Fibroblast of skin of right quadriceps (primary cell): ENCODE measurements around the gene GAK.

Experiments used
- DNase-seq: peaks from one replicate; pipeline ENCODE4 v3.0.0-alpha.2; 2013

Gene GAK

DNA sequence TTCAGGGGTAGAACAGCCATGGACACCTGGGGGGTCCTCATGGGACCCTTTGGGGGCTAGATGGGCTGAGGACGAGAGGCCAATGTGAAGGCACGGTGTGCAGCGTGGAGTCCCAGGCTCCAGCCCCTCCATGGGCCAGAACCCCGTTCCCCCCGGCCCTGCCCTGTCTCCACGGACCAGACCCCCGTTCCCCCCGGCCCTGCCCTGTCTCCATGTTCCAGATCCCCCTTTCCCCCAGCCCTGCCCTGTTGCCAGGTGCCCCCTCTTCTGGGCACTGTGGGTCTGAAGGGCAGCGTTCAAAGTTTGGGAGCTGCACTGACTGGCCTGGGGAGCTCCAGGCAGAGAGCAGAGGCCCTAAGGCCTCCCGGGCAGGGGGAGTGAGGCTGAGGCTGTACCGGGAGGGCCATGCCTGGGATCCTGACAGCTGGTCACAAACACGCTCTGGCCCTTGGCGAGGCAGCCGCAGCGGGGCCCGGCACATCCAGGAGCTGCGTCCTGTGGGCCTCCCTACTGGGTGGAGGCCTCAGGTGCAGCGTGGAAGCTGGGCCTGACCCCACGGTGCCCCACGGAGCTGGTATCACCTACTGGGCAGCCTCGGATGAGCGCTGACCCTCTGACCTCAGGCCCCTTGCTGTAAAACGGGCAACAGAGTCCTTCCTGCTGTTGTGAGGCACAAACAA, 32.4 kb upstream of the GAK start:
- DNase-seq = no peak

DNA sequence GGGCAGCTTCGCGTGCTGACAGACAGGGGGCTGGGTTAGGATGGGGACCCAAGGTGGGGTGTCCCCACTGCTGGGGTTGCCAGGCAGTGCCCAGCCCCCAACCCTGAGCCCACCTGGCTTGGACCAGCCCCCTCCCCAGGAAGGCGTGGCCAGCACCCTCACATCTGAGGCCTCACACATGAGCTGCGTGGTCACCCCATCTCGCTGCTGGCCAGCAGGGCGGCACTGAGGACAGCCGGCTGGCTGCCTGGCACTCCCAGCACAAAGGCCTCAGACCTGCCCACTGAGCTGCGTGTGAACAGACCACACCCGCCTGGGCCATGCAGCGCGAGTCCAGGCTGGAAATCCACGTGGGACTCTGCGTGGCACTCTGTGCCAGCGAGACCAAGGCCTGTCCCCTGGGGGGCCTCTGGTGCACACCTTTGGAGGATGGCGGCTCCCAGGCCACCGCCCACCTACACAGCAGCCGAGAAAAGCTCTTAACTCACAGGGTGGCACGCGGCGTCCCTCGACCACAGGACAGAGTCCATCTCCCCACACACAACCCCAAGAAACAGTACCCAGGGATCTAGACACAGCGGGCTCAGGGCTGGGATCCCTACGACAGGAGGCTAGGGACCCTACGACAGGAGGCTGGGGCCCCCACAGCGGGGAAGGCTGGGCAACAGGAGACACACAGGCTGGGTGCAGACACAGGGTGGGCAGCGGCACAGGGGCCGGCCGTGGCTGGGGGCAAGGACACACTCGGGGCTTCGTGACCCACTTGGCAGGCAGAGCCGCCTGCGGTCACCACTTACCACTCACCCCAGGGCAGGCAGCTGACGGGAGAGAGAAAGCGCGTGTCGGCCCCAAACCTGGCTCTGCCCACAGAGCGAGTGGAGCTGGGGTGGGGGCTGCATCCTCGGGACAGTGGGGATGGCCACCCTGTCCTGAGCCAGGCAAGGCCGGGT, 31.4 kb upstream of the GAK start:
- no peak for DNase-seq

- no peak for DNase-seq
Observed at GRCh38 chr4:962231-963208, 30.4 kb upstream of the GAK start.

GRCh38 chr4:961351-962230, 29.5 kb upstream of the GAK start:
- DNase-seq = no peak

DNA sequence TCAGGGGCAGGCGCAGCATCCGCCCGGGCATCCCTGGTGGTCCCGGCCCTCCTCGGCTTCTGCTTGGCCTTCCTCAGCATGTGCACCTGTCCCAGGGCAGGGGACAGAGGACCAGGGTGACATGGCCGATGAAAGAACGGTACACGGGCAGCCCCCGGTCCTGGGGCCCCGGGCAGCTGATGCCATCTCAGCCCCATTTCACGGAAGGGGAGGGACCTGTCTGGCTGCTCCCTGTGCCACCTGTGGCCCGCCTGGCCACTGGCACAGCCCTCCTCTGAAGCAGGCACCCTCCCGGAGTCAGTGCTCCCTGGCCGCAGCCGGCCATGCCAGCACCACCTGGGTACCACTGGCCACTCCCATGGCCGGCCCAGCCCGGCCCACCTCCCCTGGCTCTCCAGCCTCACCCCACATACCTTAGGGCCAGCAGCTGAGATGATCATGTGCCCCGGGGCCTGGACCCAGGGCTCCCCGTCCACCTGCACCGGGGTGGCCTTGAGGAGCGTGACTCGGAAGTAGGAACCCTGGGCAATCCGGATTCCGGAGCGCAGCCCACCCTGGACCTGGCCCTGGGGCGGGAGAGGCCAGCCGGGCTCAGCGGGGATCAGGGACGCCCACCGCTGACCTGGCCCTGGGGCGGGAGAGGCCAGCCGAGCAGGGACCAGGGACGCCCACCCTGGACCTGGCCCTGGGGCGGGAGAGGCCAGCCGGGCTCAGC, 28.7 kb upstream of the GAK start:
- DNase-seq = no peak

- DNase-seq = no peak
Observed at GRCh38 chr4:960140-960635, 28.1 kb upstream of the GAK start.

- DNase-seq = no peak
Observed at GRCh38 chr4:959338-960139, 27.4 kb upstream of the GAK start.

GRCh38 chr4:958696-959337, 26.7 kb upstream of the GAK start:
- no peak for DNase-seq

DNA sequence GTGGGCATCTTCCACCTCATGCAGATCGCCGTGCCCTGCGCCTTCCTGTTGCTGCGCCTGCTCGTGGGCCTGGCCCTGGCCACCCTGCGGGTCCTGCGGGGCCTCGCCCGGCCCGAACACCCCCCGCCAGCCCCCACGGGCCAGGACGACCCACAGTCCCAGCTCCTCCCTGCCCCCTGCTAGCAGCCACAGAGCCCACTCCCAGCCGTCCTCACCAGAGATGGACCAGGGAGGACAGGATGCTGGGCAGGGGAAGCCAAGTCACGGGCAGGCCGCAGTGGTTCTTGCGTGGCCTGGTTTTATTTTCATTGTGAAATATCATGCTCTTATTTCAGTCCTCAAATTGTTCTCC, 26.2 kb upstream of the GAK start:
- no peak for DNase-seq

GRCh38 chr4:957581-958313, 25.6 kb upstream of the GAK start:
- DNase-seq = no peak

GRCh38 chr4:957231-957580, 25.1 kb upstream of the GAK start:
- DNase-seq = no peak

- no peak for DNase-seq
Observed at GRCh38 chr4:956531-957230, 24.6 kb upstream of the GAK start.

DNA sequence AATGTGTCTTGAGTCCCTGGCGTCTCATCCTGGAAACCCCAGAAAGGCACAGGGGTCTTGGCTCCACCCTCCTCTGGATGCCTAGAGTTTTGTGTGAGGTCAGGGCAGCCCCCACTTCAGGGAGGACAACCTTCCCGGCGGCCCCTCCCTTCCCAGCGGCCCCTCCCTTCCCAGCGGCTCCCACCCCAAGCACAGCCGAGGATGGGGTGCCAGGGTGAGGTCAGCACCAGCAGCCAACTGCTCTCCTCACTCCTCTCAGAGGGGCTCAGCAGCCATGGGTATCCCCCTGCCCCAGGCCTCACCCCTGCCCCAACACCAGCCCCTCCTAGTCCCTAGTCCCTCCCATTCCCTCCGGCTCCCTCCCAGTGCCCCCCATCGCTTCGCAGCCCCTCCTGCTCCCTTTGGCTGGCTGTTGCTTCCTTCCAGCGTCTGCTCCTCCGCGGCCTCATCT, 23.8 kb upstream of the GAK start:
- no peak for DNase-seq

- no peak for DNase-seq
Observed at GRCh38 chr4:955161-955921, 23.2 kb upstream of the GAK start.

- DNase-seq = no peak
Observed at GRCh38 chr4:954211-955020, 22.3 kb upstream of the GAK start.

DNA sequence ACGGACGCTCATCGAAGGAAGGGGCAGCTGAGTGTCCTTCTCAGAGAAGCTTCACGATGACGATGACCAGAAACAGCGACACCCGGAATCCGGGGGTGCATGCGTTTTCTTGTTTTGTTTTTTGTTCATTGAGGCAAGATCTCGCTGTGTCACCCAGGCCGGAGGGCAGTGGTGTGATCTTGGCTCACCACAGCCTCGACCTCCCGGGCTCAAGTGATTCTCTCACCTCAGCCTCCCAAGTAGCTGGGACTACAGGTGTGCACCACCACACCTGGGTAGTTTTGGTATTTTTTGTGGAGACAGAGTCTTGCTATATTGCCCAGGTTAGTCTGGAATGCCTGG, 21.4 kb upstream of the GAK start:
- no peak for DNase-seq
